IMR-90 (cell line): ENCODE results near the gene CDK6. TPM values are rescaled to one million over a fixed set of nuclear protein-coding genes. Genes with fewer than 3 reads are reported as not detected.

Experiments
- ATAC-seq: fragments of 200-7000 bp; cut with Tn5 transposase; 2 replicates; pipeline ENCODE4 v1.9.1; 2020; ENCODE audit warnings: low read depth, mild to moderate bottlenecking, moderate library complexity
- BruUV-seq: library from RNA; stranded (reverse); fragments of 400-500 nt; replicated peaks from 2 replicates; lab custom pipeline; 2021; lab: Mats Ljungman, UMichigan
- CTCF ChIA-PET: fragments of 300-600 bp; formaldehyde crosslinking; extraction: SDS; loops from one replicate; lab custom pipeline; 2021; ENCODE audit warnings: antibody characterized with exemption; lab: Yijun Ruan, JAX
- POLR2A ChIA-PET: fragments of 300-600 bp; sonication (Branson Sonifier 250); formaldehyde crosslinking; loops from one replicate; lab custom pipeline; 2022; ENCODE audit warnings: antibody characterized with exemption; ENCODE audit not compliant: unreplicated experiment; lab: Charles Lee
- DNase-seq: peaks from one replicate; pipeline ENCODE4 v3.0.0; 2013
- H2AFZ ChIP-seq: replicated peaks from 2 replicates; pipeline ENCODE3; 2013; ENCODE audit warnings: low read length, mild to moderate bottlenecking; ENCODE audit not compliant: poor library complexity
- H2AK5ac ChIP-seq: 2 replicates; pipeline ENCODE4 v1.6.1; 2013; ENCODE audit warnings: low read depth, low read length, inconsistent platforms
- H2AK9ac ChIP-seq: replicated peaks from 2 replicates; pipeline ENCODE3; 2013; ENCODE audit warnings: mild to moderate bottlenecking, low read depth, low read length, moderate library complexity; ENCODE audit not compliant: poor library complexity
- H2BK120ac ChIP-seq: 2 replicates; pipeline ENCODE4 v1.6.1; 2013; ENCODE audit warnings: low read depth, low read length, inconsistent platforms
- H2BK15ac ChIP-seq: 3 replicates; pipeline ENCODE4 v1.6.1; 2013; ENCODE audit warnings: low read depth, low read length, inconsistent platforms
- H2BK20ac ChIP-seq: 2 replicates; pipeline ENCODE4 v1.6.1; 2013; ENCODE audit warnings: low read depth, mild to moderate bottlenecking, inconsistent platforms, low read length, moderate library complexity
- H2BK5ac ChIP-seq: 2 replicates; pipeline ENCODE4 v1.6.1; 2013; ENCODE audit warnings: mild to moderate bottlenecking, low read depth, low read length, inconsistent platforms; ENCODE audit not compliant: poor library complexity, severe bottlenecking
- H3K14ac ChIP-seq: replicated peaks from 2 replicates; pipeline ENCODE4 v1.6.1; 2013; ENCODE audit warnings: low read depth, low read length, inconsistent platforms
- H3K18ac ChIP-seq: 2 replicates; pipeline ENCODE4 v1.6.1; 2013; ENCODE audit warnings: low read depth, low read length, control low read depth
- H3K23ac ChIP-seq: 2 replicates; pipeline ENCODE4 v1.6.1; 2013; ENCODE audit warnings: low read depth, low read length, inconsistent platforms
- H3K27ac ChIP-seq: 2 replicates; pipeline ENCODE4 v1.5.1; 2013; ENCODE audit warnings: mild to moderate bottlenecking, control low read depth, low read length; ENCODE audit not compliant: insufficient read depth
- H3K27me3 ChIP-seq: 2 replicates; pipeline ENCODE4 v1.6.1; 2013; ENCODE audit warnings: low read length; ENCODE audit not compliant: control insufficient read depth, insufficient read depth
- H3K36me3 ChIP-seq: 2 replicates; pipeline ENCODE4 v1.6.1; 2013; ENCODE audit warnings: low read length, mixed read lengths; ENCODE audit not compliant: control insufficient read depth, insufficient read depth
- H3K4ac ChIP-seq: 2 replicates; pipeline ENCODE4 v1.6.1; 2013; ENCODE audit warnings: low read depth, low read length, inconsistent platforms
- H3K4me1 ChIP-seq: 2 replicates; pipeline ENCODE4 v1.6.1; 2013; ENCODE audit warnings: low read length, mixed read lengths; ENCODE audit not compliant: control insufficient read depth, insufficient read depth
- H3K4me2 ChIP-seq: 2 replicates; pipeline ENCODE4 v1.6.1; 2013; ENCODE audit warnings: low read depth, mild to moderate bottlenecking, control low read depth, low read length, moderate library complexity
- H3K4me3 ChIP-seq: 2 replicates; pipeline ENCODE4 v1.5.1; 2013; ENCODE audit warnings: low read depth, mild to moderate bottlenecking, control low read depth, low read length, moderate library complexity; ENCODE audit not compliant: insufficient read depth
- H3K56ac ChIP-seq: 2 replicates; pipeline ENCODE4 v1.6.1; 2013; ENCODE audit warnings: low read length, inconsistent platforms; ENCODE audit not compliant: insufficient read depth; ENCODE audit errors: extremely low read depth
- H3K79me1 ChIP-seq, 2 experiments: 2 replicates each; pipeline ENCODE4 v1.6.1; 2013; ENCODE audit warnings: low read length in 2 of 2, inconsistent platforms in 1 of 2, low read depth in 1 of 2
- H3K9ac ChIP-seq: 2 replicates; pipeline ENCODE4 v1.6.1; 2013; ENCODE audit warnings: low read depth, low read length, control low read depth
- H3K9me1 ChIP-seq: 2 replicates; pipeline ENCODE4 v1.6.1; 2013; ENCODE audit warnings: low read length, inconsistent platforms; ENCODE audit not compliant: insufficient read depth
- H3K9me3 ChIP-seq: 2 replicates; pipeline ENCODE4 v1.6.1; 2013; ENCODE audit warnings: low read length; ENCODE audit not compliant: control insufficient read depth, insufficient read depth
- H4K20me1 ChIP-seq: 2 replicates; pipeline ENCODE4 v1.6.1; 2013; ENCODE audit warnings: low read length, inconsistent platforms; ENCODE audit not compliant: insufficient read depth
- H4K5ac ChIP-seq: 2 replicates; pipeline ENCODE4 v1.6.1; 2013; ENCODE audit warnings: mild to moderate bottlenecking, low read depth, low read length, control low read depth
- H4K8ac ChIP-seq, 2 experiments: 2 replicates each; pipeline ENCODE4 v1.6.1; 2013; ENCODE audit warnings: low read depth in 2 of 2, low read length in 2 of 2, control low read depth in 1 of 2, inconsistent platforms in 1 of 2
- H4K91ac ChIP-seq: 2 replicates; pipeline ENCODE4 v1.6.1; 2013; ENCODE audit warnings: low read depth, low read length, inconsistent platforms; ENCODE audit not compliant: insufficient read depth
- CEBPB ChIP-seq: IDR thresholded peaks from 2 replicates; pipeline ENCODE4 v1.6.1; 2012; ENCODE audit warnings: low read depth, low read length, improper control_type of control experiment
- CHD1 ChIP-seq: IDR thresholded peaks from 2 replicates; pipeline ENCODE4 v1.6.1; 2012; ENCODE audit warnings: low read depth, low read length, improper control_type of control experiment
- POLR2A ChIP-seq: IDR thresholded peaks from 2 replicates; pipeline ENCODE4 v1.6.1; 2012; ENCODE audit warnings: mild to moderate bottlenecking, low read depth, low read length
- dilution Hi-C: fragments of 300-500 bp; cut with HindIII; formaldehyde crosslinking; loops from one replicate; pipeline ENCODE4 v1.14.3; 2018; ENCODE audit warnings: low sequenced_read_pairs; ENCODE audit not compliant: unreplicated experiment
- in situ Hi-C: fragments of 300-500 bp; cut with MboI; formaldehyde crosslinking; loops from 3 replicates; pipeline ENCODE4 v1.14.3; 2019; ENCODE audit warnings: low sequenced_read_pairs, inconsistent platforms, mixed read lengths
- intact Hi-C: fragments of 100-400 bp; cut with micrococcal nuclease; formaldehyde crosslinking; loops from 2 replicates; pipeline ENCODE4 v1.10.0; 2022
- polyA plus RNA-seq, 3 experiments: library from polyadenylated mRNA; depleted of rRNA; stranded (reverse); fragments of >200 nt; gene quantifications; 2 replicates each; pipeline ENCODE4 v1.2.3, GENCODE V29; 2012; ENCODE audit warnings: low replicate concordance in 1 of 3
- total RNA-seq: library from RNA; depleted of rRNA; stranded (reverse); fragments of >200 nt; gene quantifications from 2 replicates; pipeline ENCODE4 v1.2.3, GENCODE V29; 2012

CDK6 gene
- total and polyA plus RNA-seq, 2 of the 4 experiments (the other 2 are of a cell fraction): 21.5 to 195 TPM

DNA sequence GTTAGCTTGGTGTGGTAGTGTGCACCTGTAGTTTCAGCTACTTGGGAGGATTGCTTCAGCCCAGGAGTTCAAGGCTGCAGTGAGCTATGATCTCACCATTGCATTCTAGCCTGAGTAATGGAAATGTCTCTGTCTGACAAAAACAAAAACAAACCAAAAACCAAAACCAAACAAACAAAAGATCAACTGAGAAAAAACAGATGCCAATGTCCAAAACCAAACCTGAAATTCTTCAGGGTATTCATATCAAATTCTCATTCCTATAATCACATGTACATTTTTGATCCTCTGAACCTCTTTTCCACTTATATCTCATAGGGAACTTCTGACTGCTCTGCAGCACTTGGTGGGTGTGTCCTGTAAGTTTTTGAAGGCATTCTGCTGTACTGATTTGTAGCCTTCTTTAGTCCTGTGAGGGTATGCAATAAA is 87.0 kb downstream of the CDK6 start:
- Histone ChIP-seq H4K5ac (peak overlapping the region; percentile 66; the same call in 1 of the 2 replicates), H3K27me3 (no peaks in the 10 kb centered on the region), H3K36me3 (no peaks in the 10 kb centered on the region; the same call in 1 of the 2 replicates), H3K9me3 (no peaks in the 10 kb centered on the region), H2BK15ac (no peak overlapping the region), H4K20me1 (peaks cover 7% of the 10 kb centered on the region; the same call in 1 of the 2 replicates), H3K4me2 (peak overlapping the region; percentile 23; the same call in 1 of the 2 replicates), H2AK9ac (no peak overlapping the region), H3K18ac (peak overlapping the region; percentile 76; the same call in 1 of the 2 replicates), H3K14ac (no peak overlapping the region), H2BK120ac (peak overlapping the region; percentile 60), H3K4me1 (peaks cover 18% of the 10 kb centered on the region), H3K27ac (no peak overlapping the region), H3K79me1 (peaks cover 14 to 48% of the 10 kb centered on the region in 2 experiments), H3K4ac (peak overlapping the region; percentile 58; the same call in 1 of the 2 replicates), H3K23ac (0 out of 2 replicates have a peak overlapping the region, but pooled peaks have one; percentile 24), H4K91ac (no peak overlapping the region), H3K9ac (no peak overlapping the region), H2BK5ac (peak overlapping the region; percentile 96), H3K9me1 (peaks cover 9% of the 10 kb centered on the region), H2BK20ac (0 out of 2 replicates have a peak overlapping the region, but pooled peaks have one; percentile 9), H2AFZ (no peak overlapping the region), H3K56ac (0 out of 2 replicates have a peak overlapping the region, but pooled peaks have one; percentile 14), H2AK5ac (no peak overlapping the region), H3K4me3 (no peak overlapping the region), H4K8ac (peak overlapping the region; percentile 51 to 70; a peak in 3 of 4 replicates)
- ChIA-PET CTCF (no interaction called here), POLR2A (no interaction called here)
- in situ Hi-C loops (no loop called here), dilution Hi-C loops (no loop called here), intact Hi-C loops (no loop called here)
- no peak for TF ChIP-seq CHD1
- no peak for TF ChIP-seq POLR2A
- TF ChIP-seq CEBPB: peak; percentile 68; the same call in 1 of the 2 replicates
- ATAC-seq (no peak), DNase-seq (peak; percentile 64)
- no TSS peak for BruUV-seq
